GM21360 (cell line): Measurements from ENCODE around the gene GPR63.

Source experiments
- ATAC-seq: cut with Tn5 transposase; IDR thresholded peaks from one replicate; pipeline ENCODE4 v1.9.1; 2021; ENCODE audit warnings: mild to moderate bottlenecking, moderate library complexity; ENCODE audit not compliant: unreplicated experiment

The GPR63 gene

GRCh38 chr6:96762599-96762998, 74.7 kb downstream of the GPR63 start:
- ATAC-seq = no peak

- ATAC-seq = no peak
Observed at GRCh38 chr6:96761794-96762193, 75.5 kb downstream of the GPR63 start.

GRCh38 chr6:96760153-96760687, 77.1 kb downstream of the GPR63 start:
- no peak for ATAC-seq

- ATAC-seq = no peak
Observed at GRCh38 chr6:96755096-96755495, 82.2 kb downstream of the GPR63 start.

GRCh38 chr6:96749891-96750290, 87.4 kb downstream of the GPR63 start:
- ATAC-seq = no peak
